Endometrial microvascular endothelial cells (primary cell): ENCODE results near the gene OR10C1. TPM values are rescaled to one million over a fixed set of nuclear protein-coding genes. Genes with fewer than 3 reads are reported as not detected.
"Not testable (repeated sequence)": the region's sequence is repeated elsewhere in the genome, so short reads cannot be mapped to it uniquely, and the experiment has no call there.

ENCODE experiments used
- in situ Hi-C: cut with HindIII; loops from 2 replicates; pipeline ENCODE4 v1.10.0; 2017; ENCODE audit warnings: low sequenced_read_pairs, low pct_unique_long_range_greater_than_20kb; ENCODE audit errors: inconsistent ontology term
- total RNA-seq: library from RNA; depleted of rRNA; stranded (reverse); fragments of >200 nt; gene quantifications from one replicate; pipeline ENCODE4 v1.2.3, GENCODE V29; 2015; ENCODE audit errors: inconsistent ontology term

The OR10C1 gene, protein sequence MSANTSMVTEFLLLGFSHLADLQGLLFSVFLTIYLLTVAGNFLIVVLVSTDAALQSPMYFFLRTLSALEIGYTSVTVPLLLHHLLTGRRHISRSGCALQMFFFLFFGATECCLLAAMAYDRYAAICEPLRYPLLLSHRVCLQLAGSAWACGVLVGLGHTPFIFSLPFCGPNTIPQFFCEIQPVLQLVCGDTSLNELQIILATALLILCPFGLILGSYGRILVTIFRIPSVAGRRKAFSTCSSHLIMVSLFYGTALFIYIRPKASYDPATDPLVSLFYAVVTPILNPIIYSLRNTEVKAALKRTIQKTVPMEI
- not detected for total RNA-seq

DNA sequence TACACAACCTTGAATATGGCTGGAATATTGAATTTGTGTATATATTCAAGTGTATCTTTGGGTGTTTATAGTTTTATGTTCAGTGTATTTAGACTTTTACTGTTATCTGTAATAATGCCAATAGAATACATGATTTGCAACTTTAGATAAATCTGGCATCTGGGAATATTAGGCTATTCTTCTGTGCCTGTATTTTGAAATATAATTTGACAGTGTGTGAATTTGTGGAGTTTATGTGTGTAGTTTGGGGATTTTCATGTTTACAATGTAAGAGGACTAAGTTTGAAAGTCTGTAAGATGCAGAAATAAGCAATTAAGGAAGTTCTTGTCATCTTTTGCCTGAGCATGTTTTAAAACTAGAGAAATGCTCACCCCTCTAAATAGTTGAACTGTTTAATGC, at the start of gene OR10C1:
Gene OR10C1, plus strand, starts transcription at position 301 of the 400 bp plus-strand sequence. CDS start 710 bp downstream, outside the sequence.
- in situ Hi-C loops: no loop called here

DNA sequence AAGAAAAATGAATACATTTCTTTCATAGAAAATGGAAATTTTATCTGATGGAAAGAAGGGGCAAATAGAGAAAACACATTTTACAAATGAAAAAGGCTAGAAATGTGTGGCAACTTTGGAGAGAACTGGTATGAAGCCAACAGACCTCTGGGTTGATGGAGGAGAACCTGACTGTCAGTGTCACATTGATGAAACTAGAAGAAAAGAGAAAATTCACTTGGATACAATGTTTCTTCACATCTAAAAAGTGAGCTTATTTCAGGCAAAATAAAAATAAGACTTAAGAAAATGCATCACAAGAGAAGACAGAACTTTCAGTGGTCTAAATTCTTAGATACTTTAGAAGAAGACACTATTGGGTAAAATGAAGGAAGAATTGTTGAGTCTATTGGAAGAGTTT, 43.8 kb upstream of the OR10C1 start, which contains the start of gene OR12D2:
Gene OR12D2, plus strand, starts transcription at position 301 of the 400 bp plus-strand sequence. CDS start 1,069 bp downstream, outside the sequence.
- in situ Hi-C loops: no loop called here

DNA sequence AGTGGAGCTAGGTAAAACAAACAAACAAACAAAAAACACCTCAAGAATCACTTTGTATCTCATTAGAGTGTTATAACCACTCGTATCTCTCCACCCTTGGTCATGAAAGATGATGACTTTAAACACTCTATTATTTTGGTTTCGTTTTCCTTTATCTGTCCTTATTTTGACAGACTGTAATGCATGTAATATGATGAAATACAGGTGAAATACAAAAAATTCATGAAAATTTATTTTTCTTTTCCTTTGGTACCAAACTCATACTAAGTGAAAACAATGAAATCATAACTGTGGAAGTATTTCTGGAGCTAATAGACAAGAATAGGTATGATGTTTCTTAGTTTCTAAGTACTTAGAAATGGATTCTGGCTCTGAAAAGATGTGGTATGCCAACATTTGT, 39.6 kb upstream of the OR10C1 start:
- in situ Hi-C loops: no loop called here

DNA sequence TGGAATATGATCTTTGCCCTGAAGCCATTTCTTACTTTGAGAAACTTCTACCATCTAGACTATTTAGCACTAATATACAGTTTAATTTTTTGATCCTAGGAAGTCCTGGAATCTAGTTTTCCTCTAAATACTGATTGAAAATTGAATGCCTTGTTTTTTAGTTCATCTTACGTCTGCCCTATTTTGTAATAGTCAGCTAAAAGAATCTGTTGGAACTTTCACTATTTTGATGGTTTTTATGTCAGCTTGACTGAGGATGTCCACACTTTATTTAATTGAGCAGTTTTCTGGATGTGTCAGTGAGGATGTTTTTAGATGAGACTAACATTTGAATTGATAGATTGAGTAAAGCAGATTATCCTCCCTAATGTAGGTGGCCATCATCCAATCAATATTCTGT, 35.3 kb upstream of the OR10C1 start:
- in situ Hi-C loops: no loop called here

DNA sequence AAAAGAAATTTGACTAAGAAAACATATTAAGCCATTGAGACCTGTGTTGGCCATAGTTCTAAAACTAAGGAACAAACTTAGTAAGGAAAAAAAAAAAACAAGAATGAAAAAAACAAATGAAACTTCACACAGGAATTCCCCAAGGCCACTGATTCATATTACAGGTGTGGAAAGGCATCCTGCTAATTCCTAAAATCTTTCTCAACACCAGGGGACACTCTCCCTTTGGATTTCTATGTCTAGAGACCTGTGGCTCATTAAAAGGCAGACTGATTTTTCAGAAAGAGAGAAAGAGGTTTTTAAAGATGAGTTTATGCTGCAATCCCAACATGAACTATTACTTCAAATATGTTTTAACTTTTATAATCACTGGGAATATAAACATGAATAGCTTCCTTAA, 24.5 kb upstream of the OR10C1 start, which contains the start of gene OR12D1:
Gene OR12D1, plus strand, starts transcription at position 341 of the 400 bp plus-strand sequence.
- in situ Hi-C loops: no loop called here

DNA sequence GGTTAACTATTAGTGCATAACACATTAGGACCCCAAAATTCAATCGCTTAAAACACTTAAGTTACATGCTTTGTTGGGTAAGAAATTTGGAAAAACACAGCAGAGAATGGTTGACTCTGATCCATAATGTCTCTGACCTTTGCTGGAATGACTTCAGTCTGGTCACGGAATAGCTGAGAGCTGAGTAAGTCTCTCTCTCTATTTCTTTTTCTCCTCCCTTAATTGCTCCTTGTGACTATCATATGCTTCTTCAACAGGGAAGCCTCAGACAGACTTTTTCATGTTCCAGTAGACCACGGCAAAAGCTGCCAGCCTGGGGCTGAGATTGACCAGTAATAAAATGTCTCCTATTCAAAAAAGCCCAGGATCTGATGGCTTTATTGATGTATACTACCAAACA, 19.6 kb upstream of the OR10C1 start:
- in situ Hi-C loops: no loop called here

DNA sequence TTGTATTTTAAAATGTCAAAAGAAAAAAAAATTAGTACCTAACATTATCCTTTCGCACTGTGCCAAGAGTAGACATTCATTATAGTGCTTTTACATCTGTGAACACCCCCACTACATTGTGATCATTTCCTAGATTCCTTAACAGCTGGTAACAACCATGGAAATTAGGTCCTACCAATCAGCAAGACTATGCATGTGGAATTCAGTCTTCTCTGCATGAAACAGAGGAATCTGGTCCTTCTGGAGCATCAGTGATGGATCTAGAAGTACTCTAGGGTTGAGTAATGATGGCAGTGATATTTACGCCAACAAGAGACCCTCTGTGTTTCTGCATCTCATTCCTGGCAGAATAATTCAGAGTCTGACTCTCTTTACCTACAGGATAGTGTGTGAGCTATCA, 14.9 kb upstream of the OR10C1 start:
- in situ Hi-C loops: no loop called here

DNA sequence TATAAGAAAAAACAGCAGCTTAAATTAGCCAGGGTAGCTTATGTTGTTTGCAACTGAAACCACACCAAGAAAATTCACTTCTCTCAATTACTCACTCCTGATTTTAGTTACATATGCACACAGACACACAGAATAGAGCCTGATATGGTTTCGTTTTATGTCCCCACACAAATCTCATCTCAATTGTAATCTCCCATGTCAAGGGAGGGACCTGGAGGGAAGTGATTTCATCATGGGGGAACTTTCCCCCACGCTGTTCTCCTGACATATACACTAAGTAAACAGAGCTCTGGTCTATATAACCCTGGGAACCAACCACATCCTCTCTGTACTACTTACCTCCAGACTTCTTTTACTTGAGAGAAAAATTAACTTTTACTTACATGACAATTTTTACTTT, 14.5 kb upstream of the OR10C1 start:
- in situ Hi-C loops: no loop called here

DNA sequence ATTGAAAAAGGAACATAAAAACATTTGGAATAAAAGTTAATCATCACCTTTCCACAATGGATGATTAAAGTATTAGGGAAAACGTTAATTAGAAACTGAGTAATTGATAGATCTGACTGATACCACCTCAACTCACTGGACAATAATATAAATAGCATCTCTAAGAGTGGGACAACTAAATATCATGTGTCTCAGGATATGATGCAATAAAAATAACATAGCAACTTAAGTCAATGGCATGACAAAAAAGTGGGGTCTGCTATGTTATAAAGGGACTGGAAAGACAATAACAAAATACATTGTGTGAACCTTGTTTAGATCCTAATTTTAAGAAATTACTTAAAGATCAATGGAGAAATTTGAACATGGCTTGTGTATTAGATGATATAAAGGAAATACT, 14.0 kb upstream of the OR10C1 start:
- in situ Hi-C loops: no loop called here

DNA sequence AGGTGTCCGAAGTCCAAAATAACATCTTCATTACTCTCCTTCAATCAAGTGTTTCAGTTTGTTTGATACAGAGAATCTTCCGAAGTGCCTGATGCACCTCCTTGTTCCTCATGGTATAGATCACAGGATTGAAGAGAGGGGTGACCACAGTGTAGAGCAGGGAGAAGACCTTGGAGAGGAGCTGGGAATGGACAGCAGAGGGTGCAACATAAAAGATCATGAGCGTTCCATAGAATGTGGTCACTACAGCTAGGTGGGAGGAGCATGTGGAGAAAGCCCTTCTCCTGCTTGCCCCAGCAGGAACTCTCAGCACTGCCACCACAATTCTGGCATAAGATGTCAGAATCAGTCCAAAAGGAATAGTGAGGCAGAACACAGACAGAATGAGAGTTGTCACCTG, 12.5 kb upstream of the OR10C1 start:
- in situ Hi-C loops: no loop called here

DNA sequence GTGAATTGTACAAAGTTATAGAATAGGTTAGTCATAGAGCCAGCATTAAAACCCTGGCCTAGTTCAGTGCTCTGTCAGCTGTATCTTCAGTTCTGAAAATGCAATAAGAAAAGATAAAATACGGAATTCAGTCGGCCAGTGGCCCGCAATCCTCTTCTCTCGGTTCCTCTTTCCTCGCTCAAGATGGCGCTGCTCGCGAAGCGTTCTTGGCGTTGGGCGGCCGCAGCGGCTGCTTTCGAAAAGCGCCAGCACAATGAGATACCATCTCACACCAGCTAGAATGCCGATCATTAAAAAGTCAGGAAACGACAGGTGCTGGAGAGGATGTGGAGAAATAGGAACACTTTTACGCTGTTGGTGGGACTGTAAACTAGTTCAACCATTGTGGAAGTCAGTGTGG, 2.4 kb upstream of the OR10C1 start:
- in situ Hi-C loops: not testable (repeated sequence)

DNA sequence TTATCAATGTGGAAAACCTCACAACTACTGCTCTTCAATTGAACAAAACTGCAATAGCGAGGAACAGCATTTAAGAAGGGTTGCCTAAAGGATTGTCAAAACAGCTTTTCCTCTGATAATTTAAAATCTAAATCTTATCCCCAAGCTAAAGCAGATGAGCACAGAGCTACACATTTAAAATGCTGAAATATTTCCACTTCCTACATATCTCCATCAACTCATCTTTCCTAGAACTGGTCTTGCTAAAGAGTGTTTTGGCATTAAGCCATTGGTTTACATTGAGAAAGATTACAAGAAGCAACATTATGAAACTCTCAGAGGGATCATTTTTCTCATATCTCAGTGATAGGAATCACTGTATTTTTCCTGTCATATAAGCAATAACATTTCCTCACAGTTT, 3.6 kb downstream of the OR10C1 start:
- in situ Hi-C loops: no loop called here

DNA sequence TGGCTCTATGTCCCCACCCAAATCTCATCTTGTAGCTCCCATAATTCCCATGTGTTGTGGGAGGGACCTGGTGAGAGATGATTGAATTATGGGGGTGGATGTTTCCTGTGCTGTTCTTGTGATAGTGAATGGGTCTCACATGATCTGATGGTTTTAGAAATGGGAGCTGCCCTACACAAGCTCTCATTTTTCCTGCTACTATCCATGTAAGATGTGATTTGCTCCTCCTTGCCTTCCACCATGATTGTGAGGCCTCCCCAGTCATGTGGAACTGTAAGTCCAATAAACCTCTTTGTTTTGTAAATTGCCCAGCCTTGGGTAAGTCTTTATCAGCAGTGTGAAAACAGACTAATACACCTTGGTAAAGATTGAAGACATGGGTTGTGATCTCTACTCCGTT, 4.9 kb downstream of the OR10C1 start:
- in situ Hi-C loops: not testable (repeated sequence)

DNA sequence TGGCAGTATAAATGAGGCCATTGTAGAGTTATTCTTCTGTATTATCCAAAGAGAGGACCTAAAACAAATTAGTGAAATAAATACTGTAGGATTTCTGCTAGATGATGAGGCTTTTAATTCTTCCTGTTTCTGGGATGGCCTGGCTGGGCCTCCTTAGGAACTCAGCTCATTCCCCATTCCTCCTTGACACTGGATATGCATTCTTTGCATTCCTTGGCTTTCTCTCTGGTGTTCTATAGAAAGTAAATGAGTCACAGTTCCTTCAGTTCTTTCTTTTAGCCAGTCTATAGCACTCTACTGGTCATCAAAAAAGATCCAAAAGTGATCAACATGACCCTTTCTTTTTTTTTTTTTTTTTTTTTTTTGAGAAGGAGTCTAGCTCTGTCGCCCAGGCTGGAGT, 8.6 kb downstream of the OR10C1 start:
- in situ Hi-C loops: no loop called here

DNA sequence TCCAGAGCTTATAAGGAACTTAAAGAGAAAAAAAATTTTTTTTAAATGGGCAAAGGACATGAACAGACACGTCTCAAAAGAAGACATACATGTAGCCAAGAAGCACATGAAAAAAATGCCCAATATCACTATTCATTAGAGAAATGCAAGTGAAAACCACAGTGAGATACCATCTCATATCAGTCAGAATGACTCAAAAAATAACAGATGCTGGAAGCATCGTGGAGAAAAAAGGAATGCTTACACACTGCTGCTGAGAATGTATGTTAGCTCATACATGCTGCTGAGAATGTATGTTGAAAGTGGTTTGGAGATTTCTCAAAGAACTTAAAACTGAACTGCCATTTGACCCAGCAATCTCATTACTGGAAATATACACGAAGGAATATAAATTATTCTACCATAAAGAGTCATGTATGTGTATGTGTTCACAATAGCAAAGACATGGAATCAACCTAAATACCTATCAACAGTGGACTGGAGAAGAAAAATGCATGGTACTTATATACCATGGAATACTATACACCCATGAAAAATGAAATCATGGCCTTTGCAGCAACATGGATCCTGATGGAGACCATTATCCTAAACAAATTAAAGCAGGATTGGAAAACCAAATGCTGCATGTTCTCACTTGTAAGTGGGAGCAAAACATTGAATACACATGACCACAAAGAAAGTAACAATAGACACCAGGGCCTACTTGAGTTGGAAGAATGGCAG, 12.5 kb downstream of the OR10C1 start:
- in situ Hi-C loops: no loop called here

DNA sequence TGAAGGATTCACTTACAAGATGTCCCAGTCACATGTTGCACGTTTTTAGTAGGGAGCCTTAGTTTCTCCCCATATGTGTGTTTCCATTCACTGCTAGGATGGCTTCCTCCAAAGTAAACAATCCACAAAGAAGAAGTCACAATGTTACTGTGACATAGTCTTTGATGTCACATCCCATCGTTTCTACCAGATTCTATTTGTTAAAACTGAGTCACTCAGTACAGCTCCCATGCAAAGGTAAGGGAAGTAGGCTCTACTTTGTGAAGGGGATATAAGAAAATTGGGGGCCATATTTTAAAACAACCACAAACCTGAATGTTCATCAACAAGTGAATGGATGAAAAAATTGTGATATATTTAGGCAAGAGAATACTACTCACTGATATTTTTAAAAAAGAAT, 17.9 kb downstream of the OR10C1 start, which contains the start of the genes OR11A1 and OR2H1:
Gene OR11A1, minus strand, starts transcription at position 101 of the 400 bp plus-strand sequence. CDS start 29,430 bp downstream, outside the sequence.
Gene OR2H1, plus strand, starts transcription at position 185 of the 400 bp plus-strand sequence. CDS start 4,615 bp downstream, outside the sequence.
- in situ Hi-C loops: no loop called here

DNA sequence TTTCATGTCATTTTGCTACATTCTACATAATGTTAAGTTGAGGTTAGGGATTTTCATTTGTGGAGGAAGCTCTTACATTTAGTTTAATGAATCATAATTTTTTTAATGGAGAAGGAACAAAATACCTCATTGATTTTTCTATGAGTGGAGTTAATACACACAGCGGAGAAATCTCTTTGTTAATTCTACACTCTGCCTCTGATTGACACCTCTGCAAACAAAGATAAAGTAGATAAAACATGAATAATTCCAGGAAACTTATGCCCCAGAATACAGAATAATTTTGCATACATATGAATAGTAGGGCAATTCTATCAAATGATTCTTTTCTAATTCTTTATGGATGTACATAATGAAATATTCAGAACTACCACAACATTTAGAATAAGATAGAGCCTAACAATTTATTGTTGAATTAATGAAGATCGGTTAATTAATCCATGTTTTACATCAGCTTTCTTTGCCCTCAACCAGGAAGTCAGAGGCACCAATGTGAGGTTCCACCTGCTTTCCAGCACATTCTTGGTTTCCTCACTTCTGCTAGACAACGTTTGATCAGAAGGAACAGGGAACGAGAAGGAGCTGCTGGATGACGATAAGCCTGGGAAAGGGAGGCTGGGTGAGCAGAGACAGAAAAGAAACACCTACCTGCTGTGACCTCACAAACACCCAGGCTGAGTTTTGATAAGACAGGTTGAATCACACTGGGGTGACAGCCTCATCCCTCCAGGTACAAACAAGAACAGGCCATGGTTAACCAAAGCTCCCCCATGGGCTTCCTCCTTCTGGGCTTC, 22.1 kb downstream of the OR10C1 start:
- in situ Hi-C loops: no loop called here

DNA sequence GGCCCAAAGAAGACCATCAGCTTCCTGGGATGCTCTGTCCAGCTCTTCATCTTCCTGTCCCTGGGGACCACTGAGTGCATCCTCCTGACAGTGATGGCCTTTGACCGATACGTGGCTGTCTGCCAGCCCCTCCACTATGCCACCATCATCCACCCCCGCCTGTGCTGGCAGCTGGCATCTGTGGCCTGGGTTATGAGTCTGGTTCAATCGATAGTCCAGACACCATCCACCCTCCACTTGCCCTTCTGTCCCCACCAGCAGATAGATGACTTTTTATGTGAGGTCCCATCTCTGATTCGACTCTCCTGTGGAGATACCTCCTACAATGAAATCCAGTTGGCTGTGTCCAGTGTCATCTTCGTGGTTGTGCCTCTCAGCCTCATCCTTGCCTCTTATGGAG, 22.9 kb downstream of the OR10C1 start:
- in situ Hi-C loops: no loop called here

DNA sequence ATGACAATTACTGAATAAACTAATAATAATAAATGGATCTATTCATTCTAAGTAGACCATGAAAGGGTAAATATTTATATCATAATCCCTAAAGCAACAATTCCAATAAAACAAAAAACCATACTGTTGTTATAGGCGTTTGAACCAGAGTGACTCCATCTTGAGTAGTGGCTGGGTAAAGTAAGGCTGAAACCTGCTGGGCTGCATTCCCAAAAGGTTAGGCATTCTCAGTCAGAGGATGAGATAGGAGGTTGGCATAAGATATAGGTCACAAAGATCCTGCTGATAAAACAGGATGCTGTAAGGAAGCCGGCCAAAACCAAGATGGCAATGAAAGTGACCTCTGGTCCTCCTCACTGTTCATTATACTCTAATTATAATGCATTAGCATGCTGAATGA, 26.2 kb downstream of the OR10C1 start:
- in situ Hi-C loops: no loop called here
